Kidney epithelial cell (primary cell): ENCODE data around the gene SPAG6. TPM values are rescaled to one million over a fixed set of nuclear protein-coding genes. Genes with fewer than 3 reads are reported as not detected.

Experiments used
- DNase-seq: peaks from one replicate; pipeline ENCODE4 v3.0.0-alpha.2; 2010; ENCODE audit warnings: low read depth
- H3K27me3 ChIP-seq: 2 replicates; pipeline ENCODE4 v1.6.0; 2011; ENCODE audit warnings: low read length; ENCODE audit not compliant: control insufficient read depth, insufficient read depth
- H3K36me3 ChIP-seq: 2 replicates; pipeline ENCODE4 v1.5.1; 2011; ENCODE audit warnings: low read length; ENCODE audit not compliant: control insufficient read depth, insufficient read depth
- H3K4me3 ChIP-seq: 2 replicates; pipeline ENCODE4 v1.5.1; 2011; ENCODE audit warnings: low read depth, mild to moderate bottlenecking, control low read depth, low read length
- total RNA-seq: library from RNA; depleted of rRNA; stranded (reverse); fragments of >200 nt; gene quantifications from 2 replicates; pipeline ENCODE4 v1.2.3, GENCODE V29; 2015
- TF ChIP-seq, protein P1 (sequence below): IDR thresholded peaks from 2 replicates; pipeline ENCODE4 v1.5.1; 2011; ENCODE audit warnings: mild to moderate bottlenecking, moderate library complexity, low read length, control low read depth, inconsistent platforms; ENCODE audit not compliant: insufficient read depth, poor library complexity, severe bottlenecking

Gene SPAG6
- total RNA-seq, 1 donor from 2014 or later = 0.79 TPM

DNA sequence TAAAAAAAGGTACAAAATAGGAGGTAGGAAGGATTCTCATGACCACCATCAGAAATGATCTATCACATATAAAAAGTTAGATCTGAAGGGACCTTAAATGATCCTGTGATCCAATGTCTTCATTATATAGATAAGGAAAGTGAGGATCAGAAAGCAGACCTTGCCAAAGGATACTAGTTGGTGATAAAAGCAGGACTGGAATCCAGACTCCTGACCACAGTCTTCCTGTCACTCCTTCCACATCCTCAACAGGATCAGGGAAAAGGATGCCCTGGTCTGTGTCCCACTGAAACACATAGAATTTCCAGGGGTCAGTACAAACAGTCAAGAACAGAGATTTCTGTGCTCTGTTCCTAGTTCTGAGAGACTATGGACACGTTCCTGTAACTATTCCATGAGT is 97.2 kb downstream of the SPAG6 start:
- no peaks in the 10 kb centered on the region for H3K27me3 ChIP-seq
- no peak for DNase-seq
- TF ChIP-seq, protein P1, sequence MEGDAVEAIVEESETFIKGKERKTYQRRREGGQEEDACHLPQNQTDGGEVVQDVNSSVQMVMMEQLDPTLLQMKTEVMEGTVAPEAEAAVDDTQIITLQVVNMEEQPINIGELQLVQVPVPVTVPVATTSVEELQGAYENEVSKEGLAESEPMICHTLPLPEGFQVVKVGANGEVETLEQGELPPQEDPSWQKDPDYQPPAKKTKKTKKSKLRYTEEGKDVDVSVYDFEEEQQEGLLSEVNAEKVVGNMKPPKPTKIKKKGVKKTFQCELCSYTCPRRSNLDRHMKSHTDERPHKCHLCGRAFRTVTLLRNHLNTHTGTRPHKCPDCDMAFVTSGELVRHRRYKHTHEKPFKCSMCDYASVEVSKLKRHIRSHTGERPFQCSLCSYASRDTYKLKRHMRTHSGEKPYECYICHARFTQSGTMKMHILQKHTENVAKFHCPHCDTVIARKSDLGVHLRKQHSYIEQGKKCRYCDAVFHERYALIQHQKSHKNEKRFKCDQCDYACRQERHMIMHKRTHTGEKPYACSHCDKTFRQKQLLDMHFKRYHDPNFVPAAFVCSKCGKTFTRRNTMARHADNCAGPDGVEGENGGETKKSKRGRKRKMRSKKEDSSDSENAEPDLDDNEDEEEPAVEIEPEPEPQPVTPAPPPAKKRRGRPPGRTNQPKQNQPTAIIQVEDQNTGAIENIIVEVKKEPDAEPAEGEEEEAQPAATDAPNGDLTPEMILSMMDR = no peak
- no peak overlapping the region for H3K4me3 ChIP-seq
- no peaks in the 10 kb centered on the region for H3K36me3 ChIP-seq

DNA sequence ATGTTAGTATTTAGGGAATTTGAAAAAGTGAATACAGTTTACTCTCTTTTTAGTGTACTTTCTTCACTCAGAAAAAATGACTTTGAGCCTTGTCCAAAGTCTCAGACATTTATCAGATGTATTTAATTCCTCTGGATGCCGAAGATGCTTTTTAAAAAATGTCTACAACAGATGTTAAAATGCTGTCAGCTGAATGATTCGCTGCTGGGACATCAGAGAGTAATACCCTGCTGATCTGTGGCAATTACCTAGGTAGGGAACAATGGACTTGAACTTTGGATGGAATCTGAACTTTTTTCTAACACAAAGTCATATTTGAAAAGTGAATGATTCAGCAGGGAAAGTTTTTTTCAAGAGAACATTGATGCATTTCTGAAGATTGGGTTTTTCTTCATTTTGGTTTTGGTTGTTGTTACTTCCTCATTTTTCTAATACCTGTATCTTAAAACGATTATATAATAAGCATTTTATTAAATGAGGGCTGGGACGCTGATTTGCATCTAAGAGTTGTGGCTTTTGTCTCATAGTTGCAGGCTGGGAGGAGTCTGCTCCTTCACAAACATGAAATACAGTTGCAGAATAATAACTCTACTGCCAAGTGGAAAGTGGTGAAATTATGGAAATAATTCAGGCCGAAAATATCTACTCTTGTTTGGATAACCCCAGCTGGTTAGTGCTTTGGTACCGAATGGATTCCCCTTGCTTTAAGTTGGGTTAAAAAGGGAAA is 98.0 kb downstream of the SPAG6 start:
- H3K4me3 ChIP-seq = no peak overlapping the region
- no peaks in the 10 kb centered on the region for H3K36me3 ChIP-seq
- DNase-seq = no peak
- TF ChIP-seq, protein P1 = no peak
- no peaks in the 10 kb centered on the region for H3K27me3 ChIP-seq

DNA sequence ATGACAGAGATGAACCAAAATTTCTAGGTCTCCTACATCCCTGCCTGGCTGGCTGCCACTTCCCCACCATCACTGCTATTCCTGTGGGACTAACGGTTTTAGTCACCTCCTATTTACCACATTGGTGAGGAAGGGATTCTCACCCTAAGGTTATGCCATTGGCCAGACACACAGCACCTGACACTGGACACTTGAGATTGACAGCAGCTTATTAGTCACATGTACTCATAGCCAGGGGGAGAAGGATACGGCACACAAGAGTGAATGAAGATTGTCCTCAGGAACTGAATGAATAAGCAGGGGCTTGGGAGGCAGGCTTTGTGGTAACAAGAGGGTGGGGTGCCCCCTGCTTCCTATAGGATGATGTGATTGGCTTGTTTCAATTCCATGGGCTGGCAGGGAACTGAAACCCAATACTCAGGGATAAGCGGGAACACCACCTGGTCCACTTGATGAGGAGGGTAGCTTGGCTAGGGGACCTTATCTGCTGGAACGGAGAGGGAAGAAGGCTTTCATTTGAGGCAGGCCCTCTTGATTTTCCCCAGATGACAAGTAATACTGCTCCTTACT is 99.0 kb downstream of the SPAG6 start:
- TF ChIP-seq, protein P1 = no peak
- no peaks in the 10 kb centered on the region for H3K27me3 ChIP-seq
- no peak overlapping the region for H3K4me3 ChIP-seq
- H3K36me3 ChIP-seq = no peaks in the 10 kb centered on the region
- DNase-seq = no peak

DNA sequence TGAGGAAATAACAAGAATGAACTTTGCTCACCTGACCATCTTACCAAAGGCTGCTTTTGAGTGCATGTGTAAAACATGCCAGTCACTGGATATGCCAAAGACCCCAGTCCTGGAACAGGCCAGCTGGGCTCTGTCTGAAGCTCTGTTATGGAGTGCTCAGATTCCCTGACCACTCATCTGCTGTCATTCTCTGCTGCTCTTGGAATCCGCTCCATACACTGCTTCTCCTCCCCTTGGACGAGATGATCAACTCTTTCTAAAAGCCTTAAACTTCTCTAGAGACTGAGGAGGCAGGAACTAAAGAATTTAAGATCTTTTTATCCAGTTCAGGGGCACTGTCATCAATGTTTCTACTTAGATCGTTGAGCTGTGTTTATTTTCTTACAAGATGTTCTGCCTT is 100.2 kb downstream of the SPAG6 start:
- H3K4me3 ChIP-seq = no peak overlapping the region
- TF ChIP-seq, protein P1 = no peak
- no peaks in the 10 kb centered on the region for H3K36me3 ChIP-seq
- no peaks in the 10 kb centered on the region for H3K27me3 ChIP-seq
- no peak for DNase-seq

DNA sequence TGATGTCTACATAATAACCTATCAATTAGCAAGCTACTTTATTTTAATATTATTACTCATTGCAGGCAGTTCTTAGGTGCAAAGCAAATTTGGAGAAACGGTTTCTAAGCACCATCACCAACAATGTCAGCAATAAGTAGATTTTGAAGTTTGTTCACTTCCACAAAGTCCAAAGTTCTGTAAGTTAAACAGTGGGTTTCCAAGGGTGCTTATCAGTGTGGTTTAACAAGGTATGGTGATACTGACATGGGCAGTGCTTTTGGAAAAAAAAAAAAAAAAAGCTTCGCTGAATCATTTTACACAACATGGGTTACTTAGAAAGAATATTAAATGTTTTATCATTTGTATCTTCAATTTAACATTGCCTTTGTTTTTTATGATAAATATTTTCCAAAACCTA is 101.8 kb downstream of the SPAG6 start:
- Histone ChIP-seq H3K4me3 (no peak overlapping the region), H3K36me3 (no peaks in the 10 kb centered on the region), H3K27me3 (no peaks in the 10 kb centered on the region)
- DNase-seq = no peak
- TF ChIP-seq, protein P1 = no peak

DNA sequence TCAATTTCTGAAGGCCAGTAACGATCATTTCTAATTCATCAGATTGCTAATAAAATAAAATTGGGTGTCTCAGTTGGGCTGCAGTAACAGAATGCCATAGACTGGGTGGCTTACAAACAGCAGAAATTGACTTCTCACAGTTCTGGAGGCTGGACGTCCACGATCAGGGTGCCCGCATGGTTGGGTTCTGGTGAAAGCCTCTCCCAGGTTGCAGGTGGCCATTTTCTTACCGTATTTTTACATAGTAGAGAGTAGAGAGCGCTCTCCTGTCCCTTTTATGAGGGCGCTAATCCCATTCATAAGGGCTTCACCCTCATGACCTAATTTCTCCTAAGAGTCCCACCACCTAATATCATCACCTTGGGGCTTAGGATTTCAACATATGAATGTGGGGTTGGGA is 106.0 kb downstream of the SPAG6 start:
- TF ChIP-seq, protein P1 = no peak
- Histone ChIP-seq H3K27me3 (no peaks in the 10 kb centered on the region), H3K36me3 (no peaks in the 10 kb centered on the region), H3K4me3 (no peak overlapping the region)
- no peak for DNase-seq
